Astrocyte (in vitro differentiated cells and primary cell): ENCODE measurements around the gene GPATCH1. TPM values are rescaled to one million over a fixed set of nuclear protein-coding genes. Genes with fewer than 3 reads are reported as not detected.
"Not testable (repeated sequence)": the region's sequence is repeated elsewhere in the genome, so short reads cannot be mapped to it uniquely, and the experiment has no call there.

ENCODE experiments used
- DNase-seq: peaks from one replicate; pipeline ENCODE4 v3.0.0-alpha.2; 2010; ENCODE audit warnings: low read depth
- FAIRE-seq: peaks from 2 replicates; lab custom pipeline; 2011; peaks lifted over from hg19 to GRCh38; lab: Jason Lieb, UNC
- H2AFZ ChIP-seq: 2 replicates; pipeline ENCODE4 v1.6.0; 2012; ENCODE audit warnings: low read depth, low read length, inconsistent platforms
- H3K27ac ChIP-seq: 2 replicates; pipeline ENCODE4 v1.5.1; 2011; ENCODE audit warnings: low read depth, low read length, inconsistent platforms
- H3K27me3 ChIP-seq: 2 replicates; pipeline ENCODE4 v1.6.0; 2011; ENCODE audit warnings: low read length, inconsistent platforms; ENCODE audit not compliant: insufficient read depth
- H3K36me3 ChIP-seq: 2 replicates; pipeline ENCODE4 v1.5.1; 2011; ENCODE audit warnings: low read length, inconsistent platforms; ENCODE audit not compliant: insufficient read depth
- H3K4me1 ChIP-seq: 2 replicates; pipeline ENCODE4 v1.5.1; 2011; ENCODE audit warnings: low read length, inconsistent platforms; ENCODE audit not compliant: insufficient read depth
- H3K4me2 ChIP-seq: 2 replicates; pipeline ENCODE4 v1.6.0; 2012; ENCODE audit warnings: low read length, inconsistent platforms
- H3K4me3 ChIP-seq: 2 replicates; pipeline ENCODE4 v1.5.1; 2011; ENCODE audit warnings: low read depth, mild to moderate bottlenecking, low read length, inconsistent platforms; ENCODE audit not compliant: insufficient read depth
- H3K79me2 ChIP-seq: 2 replicates; pipeline ENCODE4 v1.6.0; 2012; ENCODE audit warnings: mild to moderate bottlenecking, low read length, inconsistent platforms; ENCODE audit not compliant: insufficient read depth
- H3K9ac ChIP-seq: 2 replicates; pipeline ENCODE4 v1.6.0; 2012; ENCODE audit warnings: mild to moderate bottlenecking, low read length, inconsistent platforms
- H3K9me3 ChIP-seq: 2 replicates; pipeline ENCODE4 v1.5.1; 2012; ENCODE audit warnings: low read depth, mild to moderate bottlenecking, low read length, inconsistent platforms; ENCODE audit not compliant: insufficient read depth
- H4K20me1 ChIP-seq: 2 replicates; pipeline ENCODE4 v1.6.0; 2012; ENCODE audit warnings: low read length, inconsistent platforms; ENCODE audit not compliant: insufficient read depth
- H3K27ac Mint-ChIP-seq: one replicate; pipeline ENCODE4 v1.8.0; 2021; ENCODE audit warnings: mild to moderate bottlenecking, mixed read lengths; ENCODE audit not compliant: unreplicated experiment
- H3K27me3 Mint-ChIP-seq: one replicate; pipeline ENCODE4 v1.8.0; 2021; ENCODE audit warnings: low read depth, mixed read lengths; ENCODE audit not compliant: unreplicated experiment
- H3K36me3 Mint-ChIP-seq: one replicate; pipeline ENCODE4 v1.8.0; 2021; ENCODE audit warnings: low read depth, mixed read lengths; ENCODE audit not compliant: unreplicated experiment
- H3K4me1 Mint-ChIP-seq: one replicate; pipeline ENCODE4 v1.8.0; 2021; ENCODE audit warnings: low read depth, mixed read lengths; ENCODE audit not compliant: unreplicated experiment
- H3K4me3 Mint-ChIP-seq: one replicate; pipeline ENCODE4 v1.8.0; 2021; ENCODE audit warnings: mild to moderate bottlenecking, moderate library complexity, mixed read lengths; ENCODE audit not compliant: unreplicated experiment
- H3K9me3 Mint-ChIP-seq: one replicate; pipeline ENCODE4 v1.8.0; 2021; ENCODE audit warnings: mild to moderate bottlenecking, mixed read lengths; ENCODE audit not compliant: unreplicated experiment
- EZH2 ChIP-seq: IDR thresholded peaks from 2 replicates; pipeline ENCODE4 v1.6.1; 2012; ENCODE audit warnings: mild to moderate bottlenecking, low read length, inconsistent platforms; ENCODE audit not compliant: insufficient read depth
- total RNA-seq: library from RNA; stranded (reverse); gene quantifications from 2 replicates; pipeline ENCODE4 v1.2.1, GENCODE V29; 2021
- TF ChIP-seq, protein P1 (sequence below): IDR thresholded peaks from 2 replicates; pipeline ENCODE4 v1.5.1; 2011; ENCODE audit warnings: low read depth, mild to moderate bottlenecking, inconsistent platforms, low read length, moderate library complexity; ENCODE audit not compliant: insufficient read depth

Gene GPATCH1
- total RNA-seq, 1 donor from 2014 or later, result 6.1 TPM

GRCh38 chr19:33147538-33147937, 66.6 kb downstream of the GPATCH1 start:
- H3K4me1 Mint-ChIP-seq, result no peaks in the 10 kb centered on the region
- Histone ChIP-seq H3K4me1 (no peaks in the 10 kb centered on the region), H3K27me3 (no peaks in the 10 kb centered on the region), H3K9me3 (no peaks in the 10 kb centered on the region), H3K79me2 (no peaks in the 10 kb centered on the region), H3K27ac (no peak overlapping the region), H3K9ac (no peak overlapping the region), H3K4me2 (no peak overlapping the region), H4K20me1 (no peaks in the 10 kb centered on the region), H3K4me3 (no peak overlapping the region), H3K36me3 (no peaks in the 10 kb centered on the region), H2AFZ (no peak overlapping the region)
- no peak overlapping the region for H3K4me3 Mint-ChIP-seq
- H3K36me3 Mint-ChIP-seq, result no peaks in the 10 kb centered on the region
- no peaks in the 10 kb centered on the region for H3K9me3 Mint-ChIP-seq
- H3K27me3 Mint-ChIP-seq, result peaks cover 17% of the 10 kb centered on the region
- TF ChIP-seq, protein P1, sequence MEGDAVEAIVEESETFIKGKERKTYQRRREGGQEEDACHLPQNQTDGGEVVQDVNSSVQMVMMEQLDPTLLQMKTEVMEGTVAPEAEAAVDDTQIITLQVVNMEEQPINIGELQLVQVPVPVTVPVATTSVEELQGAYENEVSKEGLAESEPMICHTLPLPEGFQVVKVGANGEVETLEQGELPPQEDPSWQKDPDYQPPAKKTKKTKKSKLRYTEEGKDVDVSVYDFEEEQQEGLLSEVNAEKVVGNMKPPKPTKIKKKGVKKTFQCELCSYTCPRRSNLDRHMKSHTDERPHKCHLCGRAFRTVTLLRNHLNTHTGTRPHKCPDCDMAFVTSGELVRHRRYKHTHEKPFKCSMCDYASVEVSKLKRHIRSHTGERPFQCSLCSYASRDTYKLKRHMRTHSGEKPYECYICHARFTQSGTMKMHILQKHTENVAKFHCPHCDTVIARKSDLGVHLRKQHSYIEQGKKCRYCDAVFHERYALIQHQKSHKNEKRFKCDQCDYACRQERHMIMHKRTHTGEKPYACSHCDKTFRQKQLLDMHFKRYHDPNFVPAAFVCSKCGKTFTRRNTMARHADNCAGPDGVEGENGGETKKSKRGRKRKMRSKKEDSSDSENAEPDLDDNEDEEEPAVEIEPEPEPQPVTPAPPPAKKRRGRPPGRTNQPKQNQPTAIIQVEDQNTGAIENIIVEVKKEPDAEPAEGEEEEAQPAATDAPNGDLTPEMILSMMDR, result no peak
- no peak for TF ChIP-seq EZH2
- DNase-seq (no peak), FAIRE-seq (no peak)
- no peak overlapping the region for H3K27ac Mint-ChIP-seq

GRCh38 chr19:33150852-33151518, 70.0 kb downstream of the GPATCH1 start:
- Mint-ChIP-seq H3K4me1 (no peaks in the 10 kb centered on the region), H3K9me3 (no peaks in the 10 kb centered on the region), H3K27me3 (peaks cover 21% of the 10 kb centered on the region), H3K27ac (no peak overlapping the region), H3K36me3 (no peaks in the 10 kb centered on the region), H3K4me3 (no peak overlapping the region)
- Histone ChIP-seq H3K36me3 (no peaks in the 10 kb centered on the region), H3K4me1 (no peaks in the 10 kb centered on the region), H3K4me3 (no peak overlapping the region), H3K27ac (no peak overlapping the region), H3K27me3 (no peaks in the 10 kb centered on the region), H3K9me3 (no peaks in the 10 kb centered on the region), H4K20me1 (no peaks in the 10 kb centered on the region), H2AFZ (no peak overlapping the region), H3K4me2 (no peak overlapping the region), H3K79me2 (no peaks in the 10 kb centered on the region), H3K9ac (no peak overlapping the region)
- no peak for TF ChIP-seq EZH2
- TF ChIP-seq, protein P1, result no peak
- no peak for FAIRE-seq
- DNase-seq, result no peak

DNA sequence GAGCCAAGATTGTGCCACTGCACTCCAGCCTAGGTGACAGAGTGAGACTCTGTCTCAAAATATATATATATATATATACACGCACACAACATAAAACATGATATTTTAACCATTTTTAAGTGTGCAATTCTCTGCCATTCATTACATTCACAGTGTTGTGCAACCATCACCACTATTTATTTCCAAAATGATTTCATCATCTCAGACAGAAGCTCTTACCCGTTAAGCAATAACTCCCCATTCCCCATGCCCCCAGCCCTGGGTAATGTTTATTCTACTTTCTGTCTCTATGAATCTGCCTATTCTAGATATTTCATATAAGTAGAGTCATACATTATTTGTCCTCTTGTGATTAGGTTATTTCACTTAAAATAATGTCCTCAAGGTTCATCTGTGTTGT, 71.2 kb downstream of the GPATCH1 start:
- Histone ChIP-seq H3K27ac (no peak overlapping the region), H2AFZ (no peak overlapping the region), H3K79me2 (no peaks in the 10 kb centered on the region), H3K4me3 (no peak overlapping the region), H3K9ac (no peak overlapping the region), H3K9me3 (no peaks in the 10 kb centered on the region), H4K20me1 (no peaks in the 10 kb centered on the region), H3K36me3 (no peaks in the 10 kb centered on the region), H3K27me3 (no peaks in the 10 kb centered on the region), H3K4me2 (no peak overlapping the region), H3K4me1 (no peaks in the 10 kb centered on the region)
- H3K4me1 Mint-ChIP-seq, result no peaks in the 10 kb centered on the region
- H3K27ac Mint-ChIP-seq, result no peak overlapping the region
- FAIRE-seq (no peak), DNase-seq (no peak)
- no peaks in the 10 kb centered on the region for H3K36me3 Mint-ChIP-seq
- H3K9me3 Mint-ChIP-seq, result no peaks in the 10 kb centered on the region
- TF ChIP-seq, protein P1, result no peak
- TF ChIP-seq EZH2, result no peak
- peaks cover 16% of the 10 kb centered on the region for H3K27me3 Mint-ChIP-seq
- no peak overlapping the region for H3K4me3 Mint-ChIP-seq

GRCh38 chr19:33152625-33153024, 71.6 kb downstream of the GPATCH1 start:
- H3K9me3 Mint-ChIP-seq, H3K4me1 ChIP-seq, H4K20me1 ChIP-seq, H3K27ac ChIP-seq, H3K4me1 Mint-ChIP-seq, DNase-seq, H3K4me3 ChIP-seq, H3K9me3 ChIP-seq, H3K4me2 ChIP-seq, H3K36me3 ChIP-seq, H2AFZ ChIP-seq, H3K79me2 ChIP-seq, H3K27me3 ChIP-seq, H3K27ac Mint-ChIP-seq, H3K4me3 Mint-ChIP-seq, H3K36me3 Mint-ChIP-seq, FAIRE-seq, H3K9ac ChIP-seq: not testable (repeated sequence)
- H3K27me3 Mint-ChIP-seq, result peaks cover 14% of the 10 kb centered on the region
